ENCODE results near the gene PDE6D.
A peak's percentile ranks its signal among the peaks of the same experiment; 100 is the strongest.
"Not testable (repeated sequence)": the region's sequence is repeated elsewhere in the genome, so short reads cannot be mapped to it uniquely, and the experiment has no call there.

PDE6D gene

GRCh38 chr2:231714639-231715498 lies 66.2 kb downstream of the PDE6D start:
- peak; percentile 79 for TF ChIP-seq CTCF (IDR thresholded peaks at IDR 0.05; ENCODE audit: low read depth, low read length)
- no peak for TF ChIP-seq MAX (IDR thresholded peaks at IDR 0.05; ENCODE audit: low read depth, low read length)
- H3K4me3 ChIP-seq (ENCODE audit: low read depth, low read length), result no peak overlapping the region
- peak; percentile 87 for DNase-seq (ENCODE audit: low read depth)

GRCh38 chr2:231713730-231714638 lies 67.1 kb downstream of the PDE6D start:
- peak overlapping the region; percentile 17 for H3K4me3 ChIP-seq (ENCODE audit: low read depth, low read length)
- peak; percentile 98 for TF ChIP-seq MAX (IDR thresholded peaks at IDR 0.05; ENCODE audit: low read depth, low read length)
- TF ChIP-seq POLR2A (IDR thresholded peaks at IDR 0.05; ENCODE audit: extremely low read depth, insufficient read length), result peak; percentile 29
- TF ChIP-seq MYC (IDR thresholded peaks at IDR 0.05; ENCODE audit: low read depth, low read length), result peak; percentile 79
- TF ChIP-seq CTCF (IDR thresholded peaks at IDR 0.05; ENCODE audit: low read depth, low read length), result peak; percentile 96
- peak; percentile 95 for DNase-seq (ENCODE audit: low read depth)

- not testable (repeated sequence) for DNase-seq (ENCODE audit: low read depth)
- H3K4me3 ChIP-seq (ENCODE audit: low read depth, low read length), result peak overlapping the region; percentile 17
These were observed 67.7 kb downstream of the PDE6D start for GRCh38 chr2:231713406-231713729.

- DNase-seq (ENCODE audit: low read depth), result peak; percentile 38
- peak overlapping the region; percentile 84 for H3K4me3 ChIP-seq (ENCODE audit: low read depth, low read length)
These were observed 68.5 kb downstream of the PDE6D start for GRCh38 chr2:231712451-231713021.

GRCh38 chr2:231711677-231712450 lies 69.2 kb downstream of the PDE6D start:
- peak overlapping the region; percentile 84 for H3K4me3 ChIP-seq (ENCODE audit: low read depth, low read length)
- TF ChIP-seq CTCF (IDR thresholded peaks at IDR 0.05; ENCODE audit: low read depth, low read length) (no peak), POLR2A (IDR thresholded peaks at IDR 0.05; ENCODE audit: extremely low read depth, insufficient read length) (no peak), MAX (IDR thresholded peaks at IDR 0.05; ENCODE audit: low read depth, low read length) (no peak), MYC (IDR thresholded peaks at IDR 0.05; ENCODE audit: low read depth, low read length) (no peak)
- DNase-seq (ENCODE audit: low read depth), result peak; percentile 34

- peak overlapping the region; percentile 84 for H3K4me3 ChIP-seq (ENCODE audit: low read depth, low read length)
- DNase-seq (ENCODE audit: low read depth), result peak; percentile 61
- TF ChIP-seq MAX (IDR thresholded peaks at IDR 0.05; ENCODE audit: low read depth, low read length) (no peak), POLR2A (IDR thresholded peaks at IDR 0.05; ENCODE audit: extremely low read depth, insufficient read length) (no peak), MYC (IDR thresholded peaks at IDR 0.05; ENCODE audit: low read depth, low read length) (no peak)
These were observed 70.0 kb downstream of the PDE6D start for GRCh38 chr2:231710799-231711676.
